Left ventricle myocardium inferior (tissue), 1 donor: ENCODE data around the gene PDE4DIP. TPM values are rescaled to one million over a fixed set of nuclear protein-coding genes. Genes with fewer than 3 reads are reported as not detected.
"Not testable (repeated sequence)": the region's sequence is repeated elsewhere in the genome, so short reads cannot be mapped to it uniquely, and the experiment has no call there.

Source experiments
- DNase-seq: peaks from one replicate; pipeline ENCODE4 v3.0.0-alpha.2; 2020
- H3K27ac ChIP-seq: fragments of 200-600 bp; replicated peaks from 2 replicates; pipeline ENCODE4 v1.8.0; 2021
- H3K27me3 ChIP-seq: fragments of 200-600 bp; 2 replicates; pipeline ENCODE4 v1.8.0; 2021; ENCODE audit warnings: low read depth
- H3K36me3 ChIP-seq: fragments of 200-600 bp; 2 replicates; pipeline ENCODE4 v1.8.0; 2021
- H3K4me1 ChIP-seq: fragments of 200-600 bp; 2 replicates; pipeline ENCODE4 v1.8.0; 2021
- H3K4me3 ChIP-seq: fragments of 200-600 bp; 2 replicates; pipeline ENCODE4 v1.8.0; 2021; ENCODE audit warnings: mild to moderate bottlenecking, moderate library complexity
- H3K9me3 ChIP-seq: fragments of 200-600 bp; replicated peaks from 2 replicates; pipeline ENCODE4 v1.8.0; 2021
- intact Hi-C: fragments of 100-400 bp; cut with micrococcal nuclease; formaldehyde crosslinking; loops from one replicate; pipeline ENCODE4 v1.11.0; 2022
- total RNA-seq: library from RNA; stranded (reverse); fragmentation: NEBNext Ultra II Directional; extraction: Animal tissue kit (Norgen Biotek cat#: 25700); gene quantifications from one replicate; pipeline ENCODE4 v1.2.1, GENCODE V29; 2021
- donor health status: DM: no; HTN: yes; CAD: no; lungs with severe emphysema.

Gene PDE4DIP
- total RNA-seq, 1 donor from 2014 or later, result 2,016 TPM

DNA sequence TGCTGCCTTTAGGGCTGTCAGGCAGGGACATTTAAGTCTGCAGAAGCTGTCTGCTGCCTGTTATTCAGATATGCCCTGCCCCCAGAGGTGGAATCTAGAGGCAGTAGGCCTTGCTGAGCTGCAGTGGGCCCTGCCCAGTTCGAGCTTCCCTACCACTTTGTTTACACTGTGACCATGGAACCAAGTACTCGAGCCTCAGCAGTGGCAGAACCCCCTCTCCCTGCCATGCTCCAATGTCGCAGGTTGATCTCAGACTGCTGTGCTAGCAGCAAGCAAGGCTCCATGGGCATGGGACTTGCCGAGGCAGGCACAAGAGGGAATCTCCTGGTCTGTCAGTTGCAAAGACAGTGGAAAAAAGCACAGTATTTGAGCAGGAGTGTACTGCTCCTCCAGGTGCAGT, 198.8 kb downstream of the PDE4DIP start:
- H3K4me3 ChIP-seq, intact Hi-C loops: not testable (repeated sequence)

GRCh38 chr1:149064611-149065010, 220.4 kb downstream of the PDE4DIP start:
- H3K4me1 ChIP-seq, H3K27me3 ChIP-seq, H3K4me3 ChIP-seq, H3K27ac ChIP-seq, H3K36me3 ChIP-seq, intact Hi-C loops, DNase-seq, H3K9me3 ChIP-seq: not testable (repeated sequence)

More for the DNA sequence above, 198.8 kb downstream of the PDE4DIP start:
- H3K27ac ChIP-seq, H3K36me3 ChIP-seq, H3K4me1 ChIP-seq, H3K9me3 ChIP-seq, H3K27me3 ChIP-seq, DNase-seq: not testable (repeated sequence)

DNA sequence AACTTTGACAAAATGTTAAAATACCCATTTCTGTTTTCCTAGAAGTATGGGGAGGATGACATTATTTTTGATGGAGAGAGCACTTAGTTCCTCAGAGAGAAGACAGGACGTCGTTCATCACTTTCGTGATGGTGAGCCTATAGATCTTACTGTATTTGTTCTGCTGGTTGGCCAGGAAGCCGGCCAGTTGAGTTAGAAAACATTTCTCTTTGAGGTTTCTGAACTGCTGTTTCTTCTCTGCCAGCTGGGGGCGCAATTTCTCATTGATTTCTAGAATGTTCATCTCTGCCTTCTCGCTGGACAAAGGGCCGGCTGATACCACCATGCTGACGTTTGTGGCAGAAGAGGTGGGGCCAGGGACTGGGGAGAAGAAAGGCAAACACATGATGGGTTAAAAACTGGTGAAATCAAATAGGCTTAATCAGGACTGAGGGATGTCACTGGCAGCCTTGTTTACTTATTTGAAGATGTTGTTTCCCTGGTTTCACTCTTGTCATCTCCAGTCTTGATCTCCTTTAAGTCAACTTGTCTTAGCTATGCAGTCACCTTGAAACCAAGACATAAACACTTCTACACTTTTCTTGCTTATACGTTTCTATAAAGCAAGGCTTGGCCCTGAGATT, 231.4 kb downstream of the PDE4DIP start:
- H3K27ac ChIP-seq, H3K4me3 ChIP-seq, intact Hi-C loops, H3K27me3 ChIP-seq, H3K36me3 ChIP-seq, H3K9me3 ChIP-seq, H3K4me1 ChIP-seq, DNase-seq: not testable (repeated sequence)

Other genes starting within 250 kb of the PDE4DIP start
- gene NBPF14, start 248.4 kb upstream of the PDE4DIP start, total RNA-seq, result 5.3 TPM
- gene NUDT4B, start 95.7 kb upstream of the PDE4DIP start, total RNA-seq, result not detected